Measurements from ENCODE around the gene ENPP7. TPM values are rescaled to one million over a fixed set of nuclear protein-coding genes. Genes with fewer than 3 reads are reported as not detected.
"Not testable (repeated sequence)": the region's sequence is repeated elsewhere in the genome, so short reads cannot be mapped to it uniquely, and the experiment has no call there.

ENPP7 gene
- total RNA-seq, 6 experiments from 2014 or later = not detected

GRCh38 chr17:79765708-79766107 is 35.0 kb downstream of the ENPP7 start:
- Mint-ChIP-seq H3K27ac (no peak overlapping the region), H3K27me3 (ENCODE audit: insufficient read depth) (peaks cover 27% of the 10 kb centered on the region), H3K36me3 (ENCODE audit: low read depth) (0 out of 2 replicates have a peak, but pooled peaks cover 4% of the 10 kb centered on the region), H3K4me3 (no peak overlapping the region), H3K4me1 (ENCODE audit: low read depth) (peaks cover 6% of the 10 kb centered on the region; the same call in 1 of the 2 replicates), H3K9me3 (no peaks in the 10 kb centered on the region)
- TF ChIP-seq CTCF (IDR thresholded peaks at IDR 0.05) = no peak
- DNase-seq = no peak

- Mint-ChIP-seq H3K27me3 (ENCODE audit: insufficient read depth) (peaks cover 44% of the 10 kb centered on the region), H3K4me1 (ENCODE audit: low read depth) (peaks cover 6% of the 10 kb centered on the region; the same call in 1 of the 2 replicates), H3K27ac (no peak overlapping the region), H3K36me3 (ENCODE audit: low read depth) (0 out of 2 replicates have a peak, but pooled peaks cover 4% of the 10 kb centered on the region), H3K4me3 (no peak overlapping the region), H3K9me3 (no peaks in the 10 kb centered on the region)
- TF ChIP-seq CTCF (IDR thresholded peaks at IDR 0.05) = no peak
- DNase-seq = no peak
Measured at GRCh38 chr17:79769570-79770506, 39.1 kb downstream of the ENPP7 start.

DNA sequence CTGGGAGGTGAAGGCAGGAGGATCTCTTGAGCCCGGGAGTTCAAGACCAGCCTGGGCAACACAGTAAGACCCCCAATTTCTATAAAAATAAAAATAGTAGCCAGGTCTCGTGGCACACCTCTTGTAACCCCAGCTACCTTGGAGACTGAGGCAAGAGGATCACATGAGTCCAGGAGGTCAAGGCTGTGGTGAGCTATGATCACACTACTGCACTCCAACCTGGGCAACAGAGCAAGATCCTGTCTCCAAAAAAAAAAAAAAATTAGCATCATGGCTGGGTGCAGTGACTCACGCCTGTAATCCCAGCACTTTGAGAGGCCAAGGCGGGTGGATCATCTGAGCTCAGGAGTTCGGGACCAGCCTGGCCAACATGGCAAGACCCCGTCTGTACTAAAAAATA is 40.5 kb downstream of the ENPP7 start:
- Mint-ChIP-seq H3K9me3 (no peaks in the 10 kb centered on the region), H3K4me3 (no peak overlapping the region), H3K4me1 (ENCODE audit: low read depth) (peaks cover 6% of the 10 kb centered on the region; the same call in 1 of the 2 replicates), H3K27me3 (ENCODE audit: insufficient read depth) (peaks cover 54% of the 10 kb centered on the region), H3K36me3 (ENCODE audit: low read depth) (0 out of 2 replicates have a peak, but pooled peaks cover 4% of the 10 kb centered on the region), H3K27ac (no peak overlapping the region)
- no peak for TF ChIP-seq CTCF (IDR thresholded peaks at IDR 0.05)
- no peak for DNase-seq

- H3K9me3 Mint-ChIP-seq; H3K4me3 Mint-ChIP-seq; H3K4me1 Mint-ChIP-seq (ENCODE audit: low read depth); H3K27ac Mint-ChIP-seq; DNase-seq; H3K36me3 Mint-ChIP-seq (ENCODE audit: low read depth): not testable (repeated sequence)
- H3K27me3 Mint-ChIP-seq (ENCODE audit: insufficient read depth) = peaks cover 65% of the 10 kb centered on the region
Measured at GRCh38 chr17:79772726-79773125, 42.0 kb downstream of the ENPP7 start.

GRCh38 chr17:79774561-79774975 is 43.8 kb downstream of the ENPP7 start:
- H3K36me3 Mint-ChIP-seq (ENCODE audit: low read depth) = no peaks in the 10 kb centered on the region
- no peak overlapping the region for H3K27ac Mint-ChIP-seq
- H3K27me3 Mint-ChIP-seq (ENCODE audit: insufficient read depth) = peaks cover 51% of the 10 kb centered on the region
- H3K4me1 Mint-ChIP-seq (ENCODE audit: low read depth) = peaks cover 6% of the 10 kb centered on the region; the same call in 1 of the 2 replicates
- no peaks in the 10 kb centered on the region for H3K9me3 Mint-ChIP-seq
- no peak for DNase-seq
- H3K4me3 Mint-ChIP-seq = no peak overlapping the region
- TF ChIP-seq CTCF (IDR thresholded peaks at IDR 0.05) = no peak

- no peak for TF ChIP-seq CTCF (IDR thresholded peaks at IDR 0.05)
- no peaks in the 10 kb centered on the region for H3K36me3 Mint-ChIP-seq (ENCODE audit: low read depth)
- H3K27me3 Mint-ChIP-seq (ENCODE audit: insufficient read depth) = peaks cover 51% of the 10 kb centered on the region
- no peaks in the 10 kb centered on the region; the same call in 1 of the 2 replicates for H3K4me1 Mint-ChIP-seq (ENCODE audit: low read depth)
- H3K4me3 Mint-ChIP-seq = no peak overlapping the region
- H3K9me3 Mint-ChIP-seq = no peaks in the 10 kb centered on the region
- DNase-seq = no peak
- no peak overlapping the region for H3K27ac Mint-ChIP-seq
Measured at GRCh38 chr17:79775632-79776031, 44.9 kb downstream of the ENPP7 start.

All from HFFc6 (cell line).